NCI-H526 (cell line): ENCODE data around the gene DNAAF6.

Experiments
- DNase-seq, 2 experiments: peaks; one replicate each; lab custom pipeline; 2025; lab: John Stamatoyannopoulos, UW

The DNAAF6 gene

DNA sequence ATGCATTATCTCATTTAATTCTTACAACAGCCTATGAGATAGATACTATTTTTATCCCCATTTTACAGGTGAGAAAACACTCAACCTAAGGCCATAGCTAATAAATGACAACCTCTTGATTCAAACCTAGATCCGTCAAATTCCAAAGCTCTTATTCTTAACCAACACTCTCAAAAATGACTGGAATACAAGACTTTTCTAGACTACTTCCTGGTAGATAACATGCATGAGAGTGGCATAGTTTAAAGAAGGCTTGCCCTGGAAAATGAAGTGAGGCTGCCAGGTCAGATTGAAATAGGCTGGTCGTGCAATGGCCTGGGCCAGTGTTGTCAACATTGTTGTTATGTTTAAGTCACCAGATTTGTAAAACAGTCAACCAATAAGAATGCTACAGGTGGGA, 86.6 kb downstream of the DNAAF6 start:
- DNase-seq = no peak
